ENCODE data around the gene SP2. TPM values are rescaled to one million over a fixed set of nuclear protein-coding genes. Genes with fewer than 3 reads are reported as not detected.

SP2 gene
- polyA plus RNA-seq, 10 donors: 12.3 to 18.3 (median 14.7) TPM

GRCh38 chr17:47884905-47885730 is 10.9 kb upstream of the SP2 start:
- no peak for DNase-seq

GRCh38 chr17:47888293-47888692 is 7.7 kb upstream of the SP2 start:
- no peak for DNase-seq

DNA sequence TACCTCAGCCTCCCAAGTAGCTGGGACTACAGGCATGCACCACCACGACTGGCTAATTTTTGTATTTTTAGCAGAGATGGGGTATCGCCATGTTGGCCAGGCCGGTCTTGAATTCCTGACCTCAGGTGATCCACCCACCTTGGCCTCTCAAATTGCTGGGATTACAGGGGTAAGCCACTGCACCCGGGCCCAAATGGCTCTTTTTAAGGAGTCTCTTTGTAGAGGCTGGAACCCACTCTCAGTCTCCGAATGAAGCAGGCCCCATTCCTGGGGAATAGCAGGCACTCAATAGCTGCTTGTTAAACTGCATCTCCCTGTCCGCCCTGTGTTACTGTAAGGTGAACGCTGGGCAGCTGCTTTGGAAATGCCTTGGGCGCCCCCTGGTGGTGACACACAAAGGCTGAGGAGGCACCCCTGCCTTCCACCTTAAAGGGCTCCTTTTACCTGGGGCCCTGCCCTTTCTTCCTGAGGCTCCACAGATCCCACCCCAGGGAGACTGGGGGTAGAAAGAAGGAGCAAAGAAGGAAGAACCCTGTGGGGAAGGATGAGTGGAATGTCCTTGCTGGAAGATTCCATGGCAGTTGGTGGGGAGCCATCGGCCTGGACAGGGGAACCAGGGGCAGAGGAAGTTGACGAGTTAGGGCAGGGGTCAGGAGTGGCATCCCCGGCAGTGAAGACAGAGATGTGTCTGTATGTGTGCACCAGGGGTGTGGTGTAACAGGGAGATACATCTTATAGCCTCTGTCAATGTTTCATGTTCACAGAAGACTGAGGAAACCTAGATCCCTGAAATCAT is 6.1 kb upstream of the SP2 start:
- DNase-seq: peak; percentile 68 to 87 (median 84)

- no peak for DNase-seq
Observed at GRCh38 chr17:47891545-47892088, 4.4 kb upstream of the SP2 start.

GRCh38 chr17:47894498-47895346 is 1.3 kb upstream of the SP2 start:
- no peak for DNase-seq

GRCh38 chr17:47895347-47895855 is 635 bp upstream of the SP2 start:
- DNase-seq: no peak

- no peak for DNase-seq
Observed at GRCh38 chr17:47896672-47897490, 845 bp downstream of the SP2 start.

GRCh38 chr17:47897561-47897960 is 1.5 kb downstream of the SP2 start:
- DNase-seq: no peak

DNA sequence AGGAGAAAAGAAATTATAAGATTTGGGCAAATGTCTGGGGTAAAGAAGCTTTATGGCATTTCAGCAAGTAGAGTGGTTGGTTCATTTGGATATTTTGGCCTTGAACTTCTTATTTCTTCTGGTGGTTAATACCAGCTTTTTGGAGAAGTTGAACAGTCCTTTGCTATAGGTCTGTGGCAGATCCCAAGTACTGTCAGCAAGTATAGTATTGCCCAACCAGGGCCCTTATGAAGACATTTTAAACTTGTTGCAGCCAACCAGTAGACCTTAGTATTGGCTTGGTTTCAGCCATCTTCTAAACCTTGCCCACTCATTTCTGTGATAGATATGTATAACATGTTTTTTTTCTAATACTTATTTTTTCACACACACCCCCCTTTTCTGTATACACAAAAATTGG is 2.2 kb downstream of the SP2 start:
- no peak for DNase-seq

- DNase-seq: no peak
Observed at GRCh38 chr17:47899643-47900042, 3.6 kb downstream of the SP2 start.

GRCh38 chr17:47901423-47901822 is 5.4 kb downstream of the SP2 start:
- no peak for DNase-seq

DNA sequence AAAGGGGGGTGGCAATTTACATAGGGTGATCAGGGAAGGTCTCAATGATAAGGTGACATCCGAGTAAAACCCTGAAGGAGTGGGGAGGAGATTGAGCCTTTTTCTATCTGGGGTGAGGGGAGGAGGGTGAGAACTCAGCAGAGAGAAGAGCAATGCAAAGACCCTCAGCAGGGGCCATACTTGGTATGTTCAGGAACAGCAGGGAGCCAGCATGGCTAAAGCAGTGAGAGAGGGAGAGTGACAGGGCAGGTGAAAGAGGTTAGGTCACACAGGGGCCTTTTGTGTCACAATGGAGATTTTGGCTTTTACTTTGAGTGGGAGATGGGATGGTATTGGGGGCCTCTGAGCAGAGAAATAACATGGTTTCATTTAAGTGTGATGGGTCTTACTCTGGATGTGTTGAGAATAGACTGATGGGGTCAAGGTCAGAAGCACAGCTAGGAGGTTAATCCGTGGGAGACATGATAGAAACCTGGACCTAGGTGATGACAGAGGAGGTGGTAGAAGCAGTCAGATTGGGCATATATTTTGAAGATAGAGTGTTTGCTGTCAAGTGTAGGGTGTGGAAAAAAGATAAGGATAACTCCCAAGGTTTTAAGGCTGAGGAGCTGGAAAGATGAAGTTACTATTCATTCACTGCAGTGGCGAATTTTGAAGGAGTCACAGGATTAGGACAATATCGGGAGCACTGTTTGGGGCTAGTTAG is 6.2 kb downstream of the SP2 start:
- no peak for DNase-seq

- DNase-seq: peak; percentile 79 to 88 (median 80)
Observed at GRCh38 chr17:47905221-47905733, 9.2 kb downstream of the SP2 start.

DNA sequence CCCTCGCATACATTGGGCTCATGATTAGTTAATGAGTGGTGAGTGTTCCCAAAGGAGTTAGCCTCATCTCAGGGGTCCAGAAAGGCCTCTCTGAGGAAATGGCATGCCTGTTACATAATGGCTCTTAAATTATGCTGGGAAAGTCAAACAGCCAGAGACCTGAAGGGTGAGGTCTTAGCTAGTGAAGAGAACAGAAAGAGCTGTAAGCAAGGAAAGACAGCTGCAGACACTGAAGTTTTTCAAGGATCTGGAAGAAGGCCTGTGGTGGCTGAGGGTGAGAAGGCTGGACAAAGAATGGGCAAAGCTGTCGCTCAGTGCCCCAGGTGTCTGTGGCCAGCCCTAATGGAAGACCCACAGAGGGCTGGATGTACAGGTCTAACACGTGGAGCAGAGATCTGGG is 10.4 kb downstream of the SP2 start:
- no peak for DNase-seq

- DNase-seq: peak in 1 of 3 donors; percentile 56
Observed at GRCh38 chr17:47907932-47908562, 12.0 kb downstream of the SP2 start.

- DNase-seq: no peak
Observed at GRCh38 chr17:47913050-47913449, 17.0 kb downstream of the SP2 start.

- no peak for DNase-seq
Observed at GRCh38 chr17:47914306-47914948, 18.4 kb downstream of the SP2 start.

DNA sequence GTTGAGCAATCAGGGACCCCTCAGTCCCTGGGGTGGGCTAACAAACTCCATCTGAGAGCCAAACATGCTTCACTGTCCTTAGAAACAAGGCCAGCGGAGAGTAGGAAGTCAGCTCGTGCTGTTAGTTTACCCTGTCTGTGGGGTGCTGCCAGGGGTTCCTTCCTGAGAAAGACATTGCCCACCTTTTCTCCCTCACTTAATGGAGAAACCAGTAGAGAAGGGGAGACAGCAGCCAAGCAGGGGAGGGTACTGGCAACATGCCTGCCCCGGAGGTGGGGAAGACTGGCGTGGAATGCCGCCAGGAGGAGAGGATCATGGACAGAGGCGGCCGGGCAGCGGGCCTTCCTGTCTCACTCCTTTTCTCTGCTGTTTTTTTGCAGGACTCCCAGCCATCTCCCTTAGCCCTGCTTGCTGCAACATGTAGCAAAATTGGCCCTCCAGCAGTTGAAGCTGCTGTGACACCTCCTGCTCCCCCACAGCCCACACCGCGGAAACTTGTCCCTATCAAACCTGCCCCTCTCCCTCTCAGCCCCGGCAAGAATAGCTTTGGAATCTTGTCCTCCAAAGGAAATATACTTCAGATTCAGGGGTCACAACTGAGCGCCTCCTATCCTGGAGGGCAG is 19.9 kb downstream of the SP2 start:
- DNase-seq: peak in 1 of 3 donors; percentile 72

Measured in muscle of back (tissue), 11 donors.